HL-60 (cell line): Measurements from ENCODE around the gene SLC16A12.

Experiments used
- CTCF ChIP-seq: IDR thresholded peaks from one replicate; pipeline ENCODE4 v1.5.1; 2011; ENCODE audit warnings: low read length, control low read depth, inconsistent platforms; ENCODE audit not compliant: insufficient read depth
- GABPA ChIP-seq: IDR thresholded peaks from 2 replicates; pipeline ENCODE4 v1.6.1; 2012; ENCODE audit warnings: low read depth
- POLR2AphosphoS5 ChIP-seq: IDR thresholded peaks from 2 replicates; pipeline ENCODE4 v1.6.1; 2012; ENCODE audit warnings: low read depth
- REST ChIP-seq: IDR thresholded peaks from 2 replicates; pipeline ENCODE4 v1.6.1; 2012; ENCODE audit warnings: low read depth; ENCODE audit not compliant: insufficient replicate concordance
- SPI1 ChIP-seq: IDR thresholded peaks from 2 replicates; pipeline ENCODE4 v1.6.1; 2012; ENCODE audit warnings: low read depth, mild to moderate bottlenecking, borderline replicate concordance

GRCh38 chr10:89463846-89464537, 71.4 kb downstream of the SLC16A12 start:
- TF ChIP-seq CTCF (no peak), POLR2AphosphoS5 (no peak), REST (no peak), GABPA (no peak), SPI1 (no peak)
